ENCODE results near the gene IRF2BPL. TPM values are rescaled to one million over a fixed set of nuclear protein-coding genes. Genes with fewer than 3 reads are reported as not detected.

The IRF2BPL gene
- total RNA-seq, 2 experiments from 2014 or later, result 23.7 to 25.8 TPM

GRCh38 chr14:77024171-77024691 lies 4.3 kb downstream of the IRF2BPL start:
- Histone ChIP-seq H3K4me3 (ENCODE audit: low read depth, low read length, poor library complexity, severe bottlenecking) (no peak overlapping the region), H2AFZ (ENCODE audit: low read length) (no peak overlapping the region), H3K4me1 (ENCODE audit: insufficient read depth, low read length, poor library complexity, severe bottlenecking) (peaks cover 40% of the 10 kb centered on the region), H3K36me3 (ENCODE audit: insufficient read depth, low read length) (peaks cover 26% of the 10 kb centered on the region), H3K27ac (ENCODE audit: low read depth, low read length, poor library complexity, severe bottlenecking) (no peak overlapping the region), H3K4me2 (ENCODE audit: low read length) (no peak overlapping the region; the same call in 1 of the 2 replicates), H3K79me2 (ENCODE audit: insufficient read depth, low read depth, low read length) (peaks cover 6% of the 10 kb centered on the region; the same call in 1 of the 2 replicates), H4K20me1 (ENCODE audit: insufficient read depth, low read length) (peaks cover 10% of the 10 kb centered on the region; the same call in 1 of the 2 replicates), H3K9me3 (ENCODE audit: low read length) (no peaks in the 10 kb centered on the region), H3K9me2 (ENCODE audit: insufficient read depth, low read length) (no peaks in the 10 kb centered on the region)
- no peak for TF ChIP-seq EZH2phosphoT487 (IDR thresholded peaks at IDR 0.05; ENCODE audit: borderline replicate concordance, low read depth, low read length)
- no peak for TF ChIP-seq CTCF (conservative IDR thresholded peaks at IDR 0.05; ENCODE audit: low read length)
- intact Hi-C loops (cut with micrococcal nuclease; ENCODE audit: unreplicated experiment), result no loop called here
- BruUV-seq (replicated peaks), result no TSS peak
- CTCF ChIA-PET (ENCODE audit: unreplicated experiment), result no interaction called here
- DNase-seq (ENCODE audit: low spot score), result no peak
- POLR2A ChIA-PET, result interaction anchor here (0.7 to 0.8 kb wide), 3 partner anchors 12 to 1212 kb away, joined by 3 to 6 read pairs (median 4); no protein-coding TSS in a partner anchor

- ChIA-PET POLR2A (no interaction called here), CTCF (ENCODE audit: unreplicated experiment) (no interaction called here)
- 0 out of 2 replicates have a peak, but pooled peaks have one; percentile 19 for TF ChIP-seq CTCF (conservative IDR thresholded peaks at IDR 0.05; ENCODE audit: low read length)
- TF ChIP-seq EZH2phosphoT487 (IDR thresholded peaks at IDR 0.05; ENCODE audit: borderline replicate concordance, low read depth, low read length), result no peak
- no TSS peak for BruUV-seq (replicated peaks)
- peaks cover 26% of the 10 kb centered on the region for H3K36me3 ChIP-seq (ENCODE audit: insufficient read depth, low read length)
- no peak overlapping the region for H3K4me3 ChIP-seq (ENCODE audit: low read depth, low read length, poor library complexity, severe bottlenecking)
- intact Hi-C loops (cut with micrococcal nuclease; ENCODE audit: unreplicated experiment), result no loop called here
- H3K4me1 ChIP-seq (ENCODE audit: insufficient read depth, low read length, poor library complexity, severe bottlenecking), result peaks cover 35% of the 10 kb centered on the region
- H3K27ac ChIP-seq (ENCODE audit: low read depth, low read length, poor library complexity, severe bottlenecking), result no peak overlapping the region
- H3K4me2 ChIP-seq (ENCODE audit: low read length), result 0 out of 2 replicates have a peak overlapping the region, but pooled peaks have one; percentile 43
- no peaks in the 10 kb centered on the region for H3K9me3 ChIP-seq (ENCODE audit: low read length)
- no peak for DNase-seq (ENCODE audit: low spot score)
- H3K79me2 ChIP-seq (ENCODE audit: insufficient read depth, low read depth, low read length), result peaks cover 6% of the 10 kb centered on the region; the same call in 1 of the 2 replicates
- H4K20me1 ChIP-seq (ENCODE audit: insufficient read depth, low read length), result peaks cover 10% of the 10 kb centered on the region; the same call in 1 of the 2 replicates
- H3K9me2 ChIP-seq (ENCODE audit: insufficient read depth, low read length), result no peaks in the 10 kb centered on the region
- no peak overlapping the region for H2AFZ ChIP-seq (ENCODE audit: low read length)
These were observed 5.2 kb downstream of the IRF2BPL start for GRCh38 chr14:77023001-77023996.

Measured in OCI-LY7 (cell line).